Measurements from ENCODE around the gene BHLHE40.

DNA sequence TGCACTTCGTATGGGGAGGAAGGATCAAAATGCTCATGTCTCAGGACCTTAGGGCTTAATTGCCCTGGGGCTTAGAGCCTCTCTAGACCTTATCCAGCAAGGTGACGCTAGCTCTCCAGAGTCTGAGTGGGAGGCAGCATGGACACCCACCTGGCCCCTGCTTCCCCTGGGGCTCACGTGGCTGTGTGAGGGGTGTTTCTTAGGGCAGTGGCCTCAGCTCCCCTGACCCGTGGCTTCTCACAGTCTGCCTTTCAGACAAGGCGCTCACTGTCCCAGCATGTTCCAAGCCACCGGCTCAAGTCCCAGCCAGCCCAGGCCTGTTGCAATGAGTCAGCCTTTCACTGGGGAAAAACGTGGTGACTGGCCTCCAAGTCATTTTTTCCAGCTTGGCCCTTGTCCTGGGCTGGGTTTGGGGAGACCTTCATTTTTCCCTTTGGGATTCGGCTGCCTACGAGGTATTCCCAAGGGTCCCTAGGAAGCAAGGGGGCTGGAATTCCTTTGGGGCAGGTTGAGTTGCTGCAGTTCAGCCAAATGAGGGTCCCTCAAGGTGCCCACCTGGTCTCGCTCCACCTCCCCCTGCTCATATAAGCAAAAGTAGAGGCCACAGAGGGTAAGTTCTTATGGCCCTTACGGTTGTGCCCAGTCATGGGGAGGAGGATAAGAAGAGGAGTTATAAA, 15.7 kb downstream of the BHLHE40 start:
- TF ChIP-seq, protein P1, sequence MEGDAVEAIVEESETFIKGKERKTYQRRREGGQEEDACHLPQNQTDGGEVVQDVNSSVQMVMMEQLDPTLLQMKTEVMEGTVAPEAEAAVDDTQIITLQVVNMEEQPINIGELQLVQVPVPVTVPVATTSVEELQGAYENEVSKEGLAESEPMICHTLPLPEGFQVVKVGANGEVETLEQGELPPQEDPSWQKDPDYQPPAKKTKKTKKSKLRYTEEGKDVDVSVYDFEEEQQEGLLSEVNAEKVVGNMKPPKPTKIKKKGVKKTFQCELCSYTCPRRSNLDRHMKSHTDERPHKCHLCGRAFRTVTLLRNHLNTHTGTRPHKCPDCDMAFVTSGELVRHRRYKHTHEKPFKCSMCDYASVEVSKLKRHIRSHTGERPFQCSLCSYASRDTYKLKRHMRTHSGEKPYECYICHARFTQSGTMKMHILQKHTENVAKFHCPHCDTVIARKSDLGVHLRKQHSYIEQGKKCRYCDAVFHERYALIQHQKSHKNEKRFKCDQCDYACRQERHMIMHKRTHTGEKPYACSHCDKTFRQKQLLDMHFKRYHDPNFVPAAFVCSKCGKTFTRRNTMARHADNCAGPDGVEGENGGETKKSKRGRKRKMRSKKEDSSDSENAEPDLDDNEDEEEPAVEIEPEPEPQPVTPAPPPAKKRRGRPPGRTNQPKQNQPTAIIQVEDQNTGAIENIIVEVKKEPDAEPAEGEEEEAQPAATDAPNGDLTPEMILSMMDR (tag by site-specific recombination; IDR thresholded peaks at IDR 0.05) = no peak
- TF ChIP-seq ZBTB17 (tag by site-specific recombination; IDR thresholded peaks at IDR 0.05) (no peak), SETDB1 (IDR thresholded peaks at IDR 0.05; ENCODE audit: insufficient read length, low read length) (no peak), ZNF404 (tag by site-specific recombination; IDR thresholded peaks at IDR 0.05) (no peak), ZNF24 (tag by site-specific recombination; IDR thresholded peaks at IDR 0.05) (no peak; the same call in 1 of the 2 replicates)
- TF ChIP-seq, protein P2, sequence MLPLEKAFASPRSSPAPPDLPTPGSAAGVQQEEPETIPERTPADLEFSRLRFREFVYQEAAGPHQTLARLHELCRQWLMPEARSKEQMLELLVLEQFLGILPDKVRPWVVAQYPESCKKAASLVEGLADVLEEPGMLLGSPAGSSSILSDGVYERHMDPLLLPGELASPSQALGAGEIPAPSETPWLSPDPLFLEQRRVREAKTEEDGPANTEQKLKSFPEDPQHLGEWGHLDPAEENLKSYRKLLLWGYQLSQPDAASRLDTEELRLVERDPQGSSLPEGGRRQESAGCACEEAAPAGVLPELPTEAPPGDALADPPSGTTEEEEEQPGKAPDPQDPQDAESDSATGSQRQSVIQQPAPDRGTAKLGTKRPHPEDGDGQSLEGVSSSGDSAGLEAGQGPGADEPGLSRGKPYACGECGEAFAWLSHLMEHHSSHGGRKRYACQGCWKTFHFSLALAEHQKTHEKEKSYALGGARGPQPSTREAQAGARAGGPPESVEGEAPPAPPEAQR (tag by site-specific recombination; IDR thresholded peaks at IDR 0.05) = no peak
- TF ChIP-seq, protein P3, sequence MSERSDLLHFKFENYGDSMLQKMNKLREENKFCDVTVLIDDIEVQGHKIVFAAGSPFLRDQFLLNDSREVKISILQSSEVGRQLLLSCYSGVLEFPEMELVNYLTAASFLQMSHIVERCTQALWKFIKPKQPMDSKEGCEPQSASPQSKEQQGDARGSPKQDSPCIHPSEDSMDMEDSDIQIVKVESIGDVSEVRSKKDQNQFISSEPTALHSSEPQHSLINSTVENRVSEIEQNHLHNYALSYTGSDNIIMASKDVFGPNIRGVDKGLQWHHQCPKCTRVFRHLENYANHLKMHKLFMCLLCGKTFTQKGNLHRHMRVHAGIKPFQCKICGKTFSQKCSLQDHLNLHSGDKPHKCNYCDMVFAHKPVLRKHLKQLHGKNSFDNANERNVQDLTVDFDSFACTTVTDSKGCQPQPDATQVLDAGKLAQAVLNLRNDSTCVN (tag by site-specific recombination; optimal IDR thresholded peaks at IDR 0.05) = no peak
- TF ChIP-seq, protein P4, sequence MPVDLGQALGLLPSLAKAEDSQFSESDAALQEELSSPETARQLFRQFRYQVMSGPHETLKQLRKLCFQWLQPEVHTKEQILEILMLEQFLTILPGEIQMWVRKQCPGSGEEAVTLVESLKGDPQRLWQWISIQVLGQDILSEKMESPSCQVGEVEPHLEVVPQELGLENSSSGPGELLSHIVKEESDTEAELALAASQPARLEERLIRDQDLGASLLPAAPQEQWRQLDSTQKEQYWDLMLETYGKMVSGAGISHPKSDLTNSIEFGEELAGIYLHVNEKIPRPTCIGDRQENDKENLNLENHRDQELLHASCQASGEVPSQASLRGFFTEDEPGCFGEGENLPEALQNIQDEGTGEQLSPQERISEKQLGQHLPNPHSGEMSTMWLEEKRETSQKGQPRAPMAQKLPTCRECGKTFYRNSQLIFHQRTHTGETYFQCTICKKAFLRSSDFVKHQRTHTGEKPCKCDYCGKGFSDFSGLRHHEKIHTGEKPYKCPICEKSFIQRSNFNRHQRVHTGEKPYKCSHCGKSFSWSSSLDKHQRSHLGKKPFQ (tag by site-specific recombination; IDR thresholded peaks at IDR 0.05) = no peak
- TF ChIP-seq, protein P5, sequence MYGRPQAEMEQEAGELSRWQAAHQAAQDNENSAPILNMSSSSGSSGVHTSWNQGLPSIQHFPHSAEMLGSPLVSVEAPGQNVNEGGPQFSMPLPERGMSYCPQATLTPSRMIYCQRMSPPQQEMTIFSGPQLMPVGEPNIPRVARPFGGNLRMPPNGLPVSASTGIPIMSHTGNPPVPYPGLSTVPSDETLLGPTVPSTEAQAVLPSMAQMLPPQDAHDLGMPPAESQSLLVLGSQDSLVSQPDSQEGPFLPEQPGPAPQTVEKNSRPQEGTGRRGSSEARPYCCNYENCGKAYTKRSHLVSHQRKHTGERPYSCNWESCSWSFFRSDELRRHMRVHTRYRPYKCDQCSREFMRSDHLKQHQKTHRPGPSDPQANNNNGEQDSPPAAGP (tag by site-specific recombination; IDR thresholded peaks at IDR 0.05) = peak; percentile 30; the same call in 1 of the 2 replicates

Data from HEK293 (cell line).